ENCODE results near the gene ZNF579. TPM values are rescaled to one million over a fixed set of nuclear protein-coding genes. Genes with fewer than 3 reads are reported as not detected.

ZNF579 gene
- total and polyA plus RNA-seq, 10 of the 15 experiments (the other 5 are each of a cell fraction or from before 2014, with no cell fraction given), result 0.11 to 11.7 (median 1.5) TPM

DNA sequence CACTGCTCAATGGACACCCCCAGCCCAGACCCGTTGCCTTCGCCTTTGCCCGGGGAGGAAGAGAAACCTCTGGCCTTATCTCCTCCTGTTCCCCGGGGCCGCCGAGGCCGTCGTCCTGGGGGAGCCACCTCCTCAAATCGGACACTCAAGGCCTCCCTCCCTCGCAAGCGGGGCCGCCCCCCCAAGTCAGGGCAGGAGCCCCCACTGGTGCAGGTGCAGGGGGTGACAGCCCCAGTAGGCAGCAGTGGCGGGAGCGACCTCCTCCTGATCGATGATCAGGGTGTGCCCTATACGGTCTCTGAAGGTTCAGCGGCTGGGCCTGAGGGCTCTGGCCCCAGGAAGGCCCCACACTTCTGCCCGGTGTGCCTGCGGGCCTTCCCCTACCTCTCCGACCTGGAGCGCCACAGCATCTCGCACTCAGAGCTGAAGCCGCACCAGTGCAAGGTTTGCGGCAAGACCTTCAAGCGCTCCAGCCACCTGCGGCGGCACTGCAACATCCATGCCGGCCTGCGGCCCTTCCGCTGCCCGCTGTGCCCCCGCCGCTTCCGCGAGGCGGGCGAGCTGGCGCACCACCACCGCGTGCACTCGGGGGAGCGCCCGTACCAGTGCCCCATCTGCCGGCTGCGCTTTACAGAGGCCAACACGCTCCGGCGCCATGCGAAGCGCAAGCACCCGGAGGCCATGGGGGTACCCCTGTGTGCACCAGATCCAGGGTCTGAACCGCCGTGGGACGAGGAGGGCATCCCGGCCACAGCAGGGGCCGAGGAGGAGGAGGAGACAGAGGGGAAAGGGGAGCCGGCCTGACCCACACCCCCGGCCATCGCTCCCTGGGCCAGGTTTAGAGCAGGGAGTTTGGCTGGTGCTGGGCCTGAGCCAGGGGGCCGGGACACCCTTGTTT lies 21.7 kb upstream of the ZNF579 start:
- intact Hi-C loops (cut with micrococcal nuclease; ENCODE audit: unreplicated experiment), result loop anchor here (5.0 kb wide), 1 partner anchor 40 kb away; the partner anchor contains the start of genes ZNF580 and ZNF581
- no peaks in the 10 kb centered on the region for H3K27me3 ChIP-seq (replicated peaks in 1 of 2; ENCODE audit: control insufficient read depth in 2 of 2, insufficient read depth in 2 of 2, low read length in 1 of 2)
- no peak for FAIRE-seq
- no peaks in the 10 kb centered on the region for H3K36me3 ChIP-seq (ENCODE audit: control insufficient read depth in 2 of 2, insufficient read depth in 2 of 2, low read length in 1 of 2)
- no peaks in the 10 kb centered on the region for H4K20me1 ChIP-seq (ENCODE audit: control insufficient read depth, insufficient read depth)
- no peak overlapping the region for H3K4me3 ChIP-seq
- no peak overlapping the region for H3K9ac ChIP-seq (ENCODE audit: control insufficient read depth, insufficient read depth, low read length)
- in situ Hi-C loops (cut with MboI), result no loop called here
- no peak for ATAC-seq
- no peaks in the 10 kb centered on the region for H3K9me3 ChIP-seq (replicated peaks; ENCODE audit: control insufficient read depth, insufficient read depth, low read length)
- no TSS peak for BruUV-seq (replicated peaks)
- H2AFZ ChIP-seq (ENCODE audit: control insufficient read depth, low read depth, low read length), result no peak overlapping the region
- peaks cover 10% of the 10 kb centered on the region; the same call in 1 of the 2 replicates for H3K4me1 ChIP-seq (ENCODE audit: control insufficient read depth, insufficient read depth, low read length)
- no peak overlapping the region for H3K27ac ChIP-seq (ENCODE audit: control insufficient read depth, insufficient read depth)
- ChIA-PET SMC1A (ENCODE audit: uncharacterized antibody, unreplicated experiment) (no interaction called here), CTCF (interaction anchor here (1.8 kb wide), 1 partner anchor 29 kb away, joined by 6 read pairs; no protein-coding TSS in a partner anchor), POLR2A (no interaction called here), RAD21 (ENCODE audit: unreplicated experiment) (no interaction called here)
- peaks cover 24% of the 10 kb centered on the region for H3K79me2 ChIP-seq (ENCODE audit: control insufficient read depth, insufficient read depth, low read length)
- WGBS (ENCODE audit: insufficient coverage, insufficient replicate concordance, low lambda C conversion rate, missing lambda C conversion rate), result 98% methylated on average over 56 of the region's 60 CpGs
- TF ChIP-seq ZBED1 (IDR thresholded peaks at IDR 0.05; ENCODE audit: borderline replicate concordance) (no peak), FOS (IDR thresholded peaks at IDR 0.05; ENCODE audit: borderline replicate concordance, extremely low read depth, insufficient read length) (no peak), ZNF384 (IDR thresholded peaks at IDR 0.05; ENCODE audit: borderline replicate concordance, low read depth, low read length) (no peak), ATF7 (IDR thresholded peaks at IDR 0.05; ENCODE audit: low read depth) (no peak), STAT3 (IDR thresholded peaks at IDR 0.05; ENCODE audit: low read depth, low read length) (no peak), RFX5 (IDR thresholded peaks at IDR 0.05; ENCODE audit: low read depth, low read length) (no peak), GABPA (IDR thresholded peaks at IDR 0.05; ENCODE audit: low read depth) (no peak), RUNX3 (IDR thresholded peaks at IDR 0.05; ENCODE audit: low read length) (no peak), RB1 (IDR thresholded peaks at IDR 0.05; ENCODE audit: borderline replicate concordance) (no peak), POLR2AphosphoS2 (IDR thresholded peaks at IDR 0.05; ENCODE audit: low read depth, low read length) (no peak), POLR2AphosphoS5 (IDR thresholded peaks at IDR 0.05; ENCODE audit: low read length) (no peak), TCF12 (IDR thresholded peaks at IDR 0.05; ENCODE audit: low read depth, low read length) (no peak), ZSCAN29 (IDR thresholded peaks at IDR 0.05) (no peak), PAX5 (IDR thresholded peaks at IDR 0.05; ENCODE audit: borderline replicate concordance, low read depth, low read length) (no peak), PAX8 (IDR thresholded peaks at IDR 0.05) (no peak), MXI1 (IDR thresholded peaks at IDR 0.05; ENCODE audit: low read depth, low read length) (no peak), HDAC2 (IDR thresholded peaks at IDR 0.05) (no peak), ASH2L (IDR thresholded peaks at IDR 0.05; ENCODE audit: borderline replicate concordance, low read depth) (no peak)
- TF ChIP-seq, protein P1, sequence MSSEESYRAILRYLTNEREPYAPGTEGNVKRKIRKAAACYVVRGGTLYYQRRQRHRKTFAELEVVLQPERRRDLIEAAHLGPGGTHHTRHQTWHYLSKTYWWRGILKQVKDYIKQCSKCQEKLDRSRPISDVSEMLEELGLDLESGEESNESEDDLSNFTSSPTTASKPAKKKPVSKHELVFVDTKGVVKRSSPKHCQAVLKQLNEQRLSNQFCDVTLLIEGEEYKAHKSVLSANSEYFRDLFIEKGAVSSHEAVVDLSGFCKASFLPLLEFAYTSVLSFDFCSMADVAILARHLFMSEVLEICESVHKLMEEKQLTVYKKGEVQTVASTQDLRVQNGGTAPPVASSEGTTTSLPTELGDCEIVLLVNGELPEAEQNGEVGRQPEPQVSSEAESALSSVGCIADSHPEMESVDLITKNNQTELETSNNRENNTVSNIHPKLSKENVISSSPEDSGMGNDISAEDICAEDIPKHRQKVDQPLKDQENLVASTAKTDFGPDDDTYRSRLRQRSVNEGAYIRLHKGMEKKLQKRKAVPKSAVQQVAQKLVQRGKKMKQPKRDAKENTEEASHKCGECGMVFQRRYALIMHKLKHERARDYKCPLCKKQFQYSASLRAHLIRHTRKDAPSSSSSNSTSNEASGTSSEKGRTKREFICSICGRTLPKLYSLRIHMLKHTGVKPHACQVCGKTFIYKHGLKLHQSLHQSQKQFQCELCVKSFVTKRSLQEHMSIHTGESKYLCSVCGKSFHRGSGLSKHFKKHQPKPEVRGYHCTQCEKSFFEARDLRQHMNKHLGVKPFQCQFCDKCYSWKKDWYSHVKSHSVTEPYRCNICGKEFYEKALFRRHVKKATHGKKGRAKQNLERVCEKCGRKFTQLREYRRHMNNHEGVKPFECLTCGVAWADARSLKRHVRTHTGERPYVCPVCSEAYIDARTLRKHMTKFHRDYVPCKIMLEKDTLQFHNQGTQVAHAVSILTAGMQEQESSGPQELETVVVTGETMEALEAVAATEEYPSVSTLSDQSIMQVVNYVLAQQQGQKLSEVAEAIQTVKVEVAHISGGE (CRISPR knock-in tag; IDR thresholded peaks at IDR 0.05), result no peak
- TF ChIP-seq, protein P2, sequence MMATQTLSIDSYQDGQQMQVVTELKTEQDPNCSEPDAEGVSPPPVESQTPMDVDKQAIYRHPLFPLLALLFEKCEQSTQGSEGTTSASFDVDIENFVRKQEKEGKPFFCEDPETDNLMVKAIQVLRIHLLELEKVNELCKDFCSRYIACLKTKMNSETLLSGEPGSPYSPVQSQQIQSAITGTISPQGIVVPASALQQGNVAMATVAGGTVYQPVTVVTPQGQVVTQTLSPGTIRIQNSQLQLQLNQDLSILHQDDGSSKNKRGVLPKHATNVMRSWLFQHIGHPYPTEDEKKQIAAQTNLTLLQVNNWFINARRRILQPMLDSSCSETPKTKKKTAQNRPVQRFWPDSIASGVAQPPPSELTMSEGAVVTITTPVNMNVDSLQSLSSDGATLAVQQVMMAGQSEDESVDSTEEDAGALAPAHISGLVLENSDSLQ (IDR thresholded peaks at IDR 0.05), result no peak
- no peak for DNase-seq (ENCODE audit: low read depth, low spot score)
- no peak overlapping the region for H3K4me2 ChIP-seq (ENCODE audit: control insufficient read depth, insufficient read depth)
